IMR-90 (cell line): ENCODE measurements around the gene PLAAT2. TPM values are rescaled to one million over a fixed set of nuclear protein-coding genes. Genes with fewer than 3 reads are reported as not detected.

Experiments used
- polyA plus RNA-seq, 3 experiments: library from polyadenylated mRNA; depleted of rRNA; stranded (reverse); fragments of >200 nt; gene quantifications; 2 replicates each; pipeline ENCODE4 v1.2.3, GENCODE V29; 2012; ENCODE audit warnings: low replicate concordance in 1 of 3
- total RNA-seq: library from RNA; depleted of rRNA; stranded (reverse); fragments of >200 nt; gene quantifications from 2 replicates; pipeline ENCODE4 v1.2.3, GENCODE V29; 2012; rRNA removed

The PLAAT2 gene
- total and polyA plus RNA-seq, 2 of the 4 experiments (the other 2 are of a cell fraction) = not detected

Other genes with a start within 250 kb of the PLAAT2 start
- gene SLC22A9, start 193.6 kb downstream of the PLAAT2 start, total RNA-seq = not detected in 2 replicates
- not detected in 2 replicates for gene SLC22A9, start 193.6 kb downstream of the PLAAT2 start, polyA plus RNA-seq (2012; rRNA removed)
- not detected in 2 replicates for gene PLAAT5, start 72.2 kb downstream of the PLAAT2 start, total RNA-seq
- gene PLAAT5, start 72.2 kb downstream of the PLAAT2 start, polyA plus RNA-seq (2012; rRNA removed) = not detected in 2 replicates
- gene LGALS12, start 57.3 kb downstream of the PLAAT2 start, total RNA-seq = not detected in 2 replicates
- gene LGALS12, start 57.3 kb downstream of the PLAAT2 start, polyA plus RNA-seq (2012; rRNA removed) = not detected in 2 replicates
- 0.18 TPM in 1 of 2 replicates, not detected in the other for gene PLAAT4, start 26.6 kb downstream of the PLAAT2 start, total RNA-seq
- 0.17 and 0.34 TPM in 2 replicates for gene PLAAT4, start 26.6 kb downstream of the PLAAT2 start, polyA plus RNA-seq (2012; rRNA removed)
- gene PLAAT3, start 51.1 kb upstream of the PLAAT2 start, total RNA-seq = 3.2 and 3.3 TPM in 2 replicates
- gene PLAAT3, start 51.1 kb upstream of the PLAAT2 start, polyA plus RNA-seq (2012; rRNA removed) = 3.9 and 4.5 TPM in 2 replicates
- gene ATL3, start 108.0 kb upstream of the PLAAT2 start, total RNA-seq = 131 and 132 TPM in 2 replicates
- 16.1 and 19.9 TPM in 2 replicates for gene ATL3, start 108.0 kb upstream of the PLAAT2 start, polyA plus RNA-seq (2012; rRNA removed)
- gene RTN3, start 118.1 kb upstream of the PLAAT2 start, total RNA-seq = 31.2 and 42.5 TPM in 2 replicates
- 56.2 and 64.6 TPM in 2 replicates for gene RTN3, start 118.1 kb upstream of the PLAAT2 start, polyA plus RNA-seq (2012; rRNA removed)
- gene ZFTA, start 205.4 kb upstream of the PLAAT2 start, total RNA-seq = 5.4 and 7.2 TPM in 2 replicates
- 8.1 and 8.8 TPM in 2 replicates for gene ZFTA, start 205.4 kb upstream of the PLAAT2 start, polyA plus RNA-seq (2012; rRNA removed)